CD14-positive monocyte (primary cell): ENCODE results near the gene KHK. TPM values are rescaled to one million over a fixed set of nuclear protein-coding genes. Genes with fewer than 3 reads are reported as not detected.

Experiments
- DNase-seq, 3 donors: peaks; one replicate each; pipeline ENCODE4 v3.0.0-alpha.2; 2011 to 2022
- H2AFZ ChIP-seq: 2 replicates; pipeline ENCODE4 v1.6.0; 2012; ENCODE audit warnings: mild to moderate bottlenecking, low read depth, low read length, inconsistent platforms; ENCODE audit not compliant: insufficient read depth, poor library complexity, severe bottlenecking
- H3K27ac ChIP-seq, 2 donors: 1 replicate in 1 of 2; 2 replicates in 1 of 2; pipeline ENCODE4 v1.5.1; 2012 to 2013; ENCODE audit warnings: low read length in 2 of 2, control low read depth in 1 of 2, inconsistent platforms in 1 of 2, low read depth in 1 of 2, mild to moderate bottlenecking in 1 of 2
- H3K27me3 ChIP-seq, 2 donors: one replicate each; pipeline versions ENCODE4 v1.6.0 to v1.6.1; 2011 to 2013; ENCODE audit warnings: low read length in 2 of 2; ENCODE audit not compliant: control insufficient read depth in 2 of 2, insufficient read depth in 2 of 2
- H3K36me3 ChIP-seq, 2 donors: replicated peaks in 1 of 2; 1 replicate in 1 of 2; 2 replicates in 1 of 2; pipeline versions ENCODE4 v1.5.1 to v1.6.1; 2012 to 2013; ENCODE audit warnings: low read length in 2 of 2, control low read depth in 1 of 2, inconsistent platforms in 1 of 2, mild to moderate bottlenecking in 1 of 2; ENCODE audit not compliant: insufficient read depth in 2 of 2, control insufficient read depth in 1 of 2
- H3K4me1 ChIP-seq, 2 donors: 1 replicate in 1 of 2; 2 replicates in 1 of 2; pipeline versions ENCODE4 v1.5.1 to v1.6.1; 2012 to 2013; ENCODE audit warnings: low read length in 2 of 2, control low read depth in 1 of 2, inconsistent platforms in 1 of 2, mild to moderate bottlenecking in 1 of 2, moderate library complexity in 1 of 2; ENCODE audit not compliant: insufficient read depth in 2 of 2, control insufficient read depth in 1 of 2
- H3K4me2 ChIP-seq: replicated peaks from 2 replicates; pipeline ENCODE3; 2012; ENCODE audit warnings: low read length, moderate library complexity, mild to moderate bottlenecking; ENCODE audit not compliant: poor library complexity, severe bottlenecking; ENCODE audit errors: extremely low read depth
- H3K4me3 ChIP-seq, 3 experiments: fragments of 200-600 bp in 1 of 3; sonication (generic) in 1 of 3; replicated peaks in 1 of 3; 1 replicate in 2 of 3; 2 replicates in 1 of 3; pipeline ENCODE4 v1.5.1; 2011 to 2013; ENCODE audit warnings: low read length in 3 of 3, mild to moderate bottlenecking in 3 of 3, control low read depth in 2 of 3, low read depth in 2 of 3, inconsistent platforms in 1 of 3, moderate library complexity in 1 of 3
- H3K79me2 ChIP-seq: 2 replicates; pipeline ENCODE4 v1.6.0; 2012; ENCODE audit warnings: mild to moderate bottlenecking, control low read depth, inconsistent platforms, low read length, moderate library complexity; ENCODE audit not compliant: insufficient read depth
- H3K9ac ChIP-seq: 2 replicates; pipeline ENCODE4 v1.6.0; 2017; ENCODE audit warnings: low read length, mild to moderate bottlenecking; ENCODE audit not compliant: insufficient read depth, poor library complexity, severe bottlenecking
- H3K9me3 ChIP-seq, 2 donors: replicated peaks in 1 of 2; 1 replicate in 1 of 2; 2 replicates in 1 of 2; pipeline versions ENCODE4 v1.5.1 to v1.6.1; 2012 to 2013; ENCODE audit warnings: low read length in 2 of 2, control low read depth in 1 of 2; ENCODE audit not compliant: control insufficient read depth in 1 of 2, insufficient read depth in 1 of 2
- H4K20me1 ChIP-seq: 2 replicates; pipeline ENCODE4 v1.6.0; 2012; ENCODE audit warnings: mild to moderate bottlenecking, low read length, control low read depth, moderate library complexity; ENCODE audit not compliant: insufficient read depth
- H3K27ac Mint-ChIP-seq, 7 donors: one replicate each; pipeline ENCODE4 v1.8.0; 2020; ENCODE audit warnings: mild to moderate bottlenecking in 7 of 7, mixed read lengths in 7 of 7, moderate library complexity in 6 of 7, inconsistent platforms in 2 of 7
- H3K27me3 Mint-ChIP-seq, 3 donors: one replicate each; pipeline ENCODE4 v1.8.0; 2021 to 2022; ENCODE audit warnings: low read depth in 3 of 3, mild to moderate bottlenecking in 3 of 3, mixed read lengths in 3 of 3, moderate library complexity in 3 of 3, inconsistent platforms in 1 of 3
- H3K36me3 Mint-ChIP-seq, 2 donors: one replicate each; pipeline ENCODE4 v1.8.0; 2020; ENCODE audit warnings: mixed read lengths in 2 of 2, inconsistent platforms in 1 of 2, mild to moderate bottlenecking in 1 of 2
- H3K4me1 Mint-ChIP-seq: one replicate; pipeline ENCODE4 v1.8.0; 2020; ENCODE audit warnings: mild to moderate bottlenecking, mixed read lengths
- H3K4me3 Mint-ChIP-seq, 2 donors: one replicate each; pipeline ENCODE4 v1.8.0; 2020; ENCODE audit warnings: mild to moderate bottlenecking in 2 of 2, mixed read lengths in 2 of 2, moderate library complexity in 1 of 2
- H3K9me3 Mint-ChIP-seq, 7 donors: one replicate each; pipeline ENCODE4 v1.8.0; 2020 to 2022; ENCODE audit warnings: mixed read lengths in 7 of 7, mild to moderate bottlenecking in 6 of 7, moderate library complexity in 6 of 7, inconsistent platforms in 2 of 7
- CTCF ChIP-seq: fragments of 200-600 bp; IDR thresholded peaks from one replicate; pipeline ENCODE4 v1.8.0; 2022; ENCODE audit warnings: antibody characterized with exemption, mild to moderate bottlenecking
- WGBS: methylation state at CpG from one replicate; pipeline ENCODE4 v1.1.5; 2013; ENCODE audit warnings: missing lambda C conversion rate; ENCODE audit not compliant: insufficient coverage; 5-methylcytosine and 5-hydroxymethylcytosine counted together
- intact Hi-C, 2 donors: fragments of 100-400 bp; cut with micrococcal nuclease; formaldehyde crosslinking; loops; one replicate each; pipeline versions ENCODE4 v1.15.0 to v1.15.1; 2023
- polyA minus RNA-seq: library from RNA; depleted of rRNA, polyadenylated mRNA; stranded (reverse); fragments of >200 nt; gene quantifications from 2 replicates; pipeline ENCODE4 v1.2.3, GENCODE V29; 2012
- polyA plus RNA-seq, 3 donors: library from polyadenylated mRNA; depleted of rRNA in 1 of 3; unstranded in 2 of 3; stranded (reverse) in 1 of 3; fragments of 300-500 nt in 2 of 3; fragments of >200 nt in 1 of 3; fragmentation: Illumina TruSeq in 2 of 3; gene quantifications; 1 replicate in 2 of 3; 2 replicates in 1 of 3; pipeline ENCODE4 v1.2.3, GENCODE V29; 2012 to 2021
- total RNA-seq, 12 experiments: library from RNA in 1 of 12; stranded (reverse) in 1 of 12; fragments of 120-200 nt in 1 of 12; gene quantifications; one replicate each; pipeline ENCODE4 v1.2.4 and lab custom pipeline; 2013 to 2026; ENCODE audit warnings: mixed read lengths in 6 of 12, inconsistent platforms in 1 of 12

The KHK gene
- 2.4 TPM for total RNA-seq (2013)
- polyA plus RNA-seq (1 to 10 TPM; 3.4 to 7.3 (median 6.6) TPM), polyA minus RNA-seq (2.4 and 4.1 TPM in 2 replicates), total RNA-seq (lab: John Stamatoyannopoulos, UW) (0.08 to 1.9 (median 1.1) reads per million in 11 experiments)

DNA sequence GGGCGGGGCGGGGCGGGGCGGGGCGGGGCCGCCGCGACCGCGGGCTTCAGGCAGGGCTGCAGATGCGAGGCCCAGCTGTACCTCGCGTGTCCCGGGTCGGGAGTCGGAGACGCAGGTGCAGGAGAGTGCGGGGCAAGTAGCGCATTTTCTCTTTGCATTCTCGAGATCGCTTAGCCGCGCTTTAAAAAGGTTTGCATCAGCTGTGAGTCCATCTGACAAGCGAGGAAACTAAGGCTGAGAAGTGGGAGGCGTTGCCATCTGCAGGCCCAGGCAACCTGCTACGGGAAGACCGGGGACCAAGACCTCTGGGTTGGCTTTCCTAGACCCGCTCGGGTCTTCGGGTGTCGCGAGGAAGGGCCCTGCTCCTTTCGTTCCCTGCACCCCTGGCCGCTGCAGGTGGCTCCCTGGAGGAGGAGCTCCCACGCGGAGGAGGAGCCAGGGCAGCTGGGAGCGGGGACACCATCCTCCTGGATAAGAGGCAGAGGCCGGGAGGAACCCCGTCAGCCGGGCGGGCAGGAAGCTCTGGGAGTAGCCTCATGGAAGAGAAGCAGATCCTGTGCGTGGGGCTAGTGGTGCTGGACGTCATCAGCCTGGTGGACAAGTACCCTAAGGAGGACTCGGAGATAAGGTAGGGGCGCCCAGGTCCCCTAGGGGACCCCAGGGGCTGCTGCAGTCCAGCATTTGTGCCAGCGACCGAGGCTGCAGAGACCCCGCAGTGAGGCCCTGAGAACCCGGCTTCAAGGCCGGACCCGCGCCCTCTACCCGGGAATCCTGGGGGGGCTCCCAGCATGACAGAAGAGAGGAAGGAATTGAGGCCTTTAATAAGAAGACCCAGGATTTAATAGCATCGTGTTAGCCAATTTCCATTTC, at the start of gene KHK:
TSS of gene KHK (plus strand) at position 49 of the 870 bp plus-strand sequence. CDS start at position 537, 488 bp downstream.
- no peak for DNase-seq
- peak; percentile 58 for TF ChIP-seq CTCF
- H3K36me3 ChIP-seq, result no peaks in the 10 kb centered on the region
- no peaks in the 10 kb centered on the region for H3K9me3 ChIP-seq
- intact Hi-C loops, result loop anchor here (5.0 kb wide), 2 partner anchors 35 to 125 kb away; partner anchors contain the start of genes AGBL5 (in 2 of the 2), ATRAID (in 1 of the 2) and SLC5A6 (in 1 of the 2)
- Mint-ChIP-seq H3K4me3 (peak within 1 kb of the TSS; percentile 85 to 92), H3K36me3 (peaks cover 0 to 3% of the 10 kb centered on the region in 2 donors), H3K4me1 (peaks cover 23% of the 10 kb centered on the region), H3K27me3 (peaks cover 0 to 7% (median 5%) of the 10 kb centered on the region in 3 donors), H3K9me3 (no peaks in the 10 kb centered on the region), H3K27ac (peak within 1 kb of the TSS; percentile 31 to 88 (median 85))
- H3K79me2 ChIP-seq, result no peaks in the 10 kb centered on the region
- H2AFZ ChIP-seq, result peak within 1 kb of the TSS; percentile 94
- peak within 1 kb of the TSS; percentile 74 for H3K9ac ChIP-seq
- H3K4me1 ChIP-seq, result peaks cover 27 to 34% of the 10 kb centered on the region in 2 donors
- H3K4me3 ChIP-seq, result peak within 1 kb of the TSS; percentile 60 to 77 (median 71)
- peak within 1 kb of the TSS; percentile 91 for H3K4me2 ChIP-seq
- H4K20me1 ChIP-seq, result no peaks in the 10 kb centered on the region
- peak within 1 kb of the TSS; percentile 70 to 84 for H3K27ac ChIP-seq
- WGBS, result 12% methylated on average over 54 of the region's 54 CpGs
- no peaks in the 10 kb centered on the region for H3K27me3 ChIP-seq

- Histone ChIP-seq H4K20me1 (peaks cover 16% of the 10 kb centered on the region), H3K27me3 (no peaks in the 10 kb centered on the region), H3K27ac (no peak overlapping the region), H3K4me1 (peaks cover 13 to 15% of the 10 kb centered on the region in 2 donors), H3K36me3 (peaks cover 74 to 84% of the 10 kb centered on the region in 2 donors), H3K4me3 (no peak overlapping the region), H3K9ac (no peak overlapping the region), H3K9me3 (no peaks in the 10 kb centered on the region), H3K79me2 (peaks cover 29% of the 10 kb centered on the region), H3K4me2 (no peak overlapping the region), H2AFZ (no peak overlapping the region)
- Mint-ChIP-seq H3K27me3 (no peaks in the 10 kb centered on the region), H3K4me1 (peaks cover 17% of the 10 kb centered on the region), H3K9me3 (no peaks in the 10 kb centered on the region), H3K36me3 (peaks cover 80% of the 10 kb centered on the region in 2 donors), H3K4me3 (no peak overlapping the region), H3K27ac (no peak overlapping the region)
- WGBS, result 100% methylated on average over 5 of the region's 6 CpGs
- DNase-seq, result no peak
- intact Hi-C loops, result no loop called here
- TF ChIP-seq CTCF, result no peak
Measured at GRCh38 chr2:27038012-27038411, 48.6 kb upstream of the KHK start.
